GM20431 (cell line): ENCODE results near the gene PIP5KL1.

Experiments used
- in situ Hi-C: fragments of 300-500 bp; cut with MseI, MboI; formaldehyde crosslinking; loops from one replicate; pipeline ENCODE4 v1.15.0; 2020; ENCODE audit warnings: low sequenced_read_pairs; ENCODE audit not compliant: unreplicated experiment

PIP5KL1 gene

DNA sequence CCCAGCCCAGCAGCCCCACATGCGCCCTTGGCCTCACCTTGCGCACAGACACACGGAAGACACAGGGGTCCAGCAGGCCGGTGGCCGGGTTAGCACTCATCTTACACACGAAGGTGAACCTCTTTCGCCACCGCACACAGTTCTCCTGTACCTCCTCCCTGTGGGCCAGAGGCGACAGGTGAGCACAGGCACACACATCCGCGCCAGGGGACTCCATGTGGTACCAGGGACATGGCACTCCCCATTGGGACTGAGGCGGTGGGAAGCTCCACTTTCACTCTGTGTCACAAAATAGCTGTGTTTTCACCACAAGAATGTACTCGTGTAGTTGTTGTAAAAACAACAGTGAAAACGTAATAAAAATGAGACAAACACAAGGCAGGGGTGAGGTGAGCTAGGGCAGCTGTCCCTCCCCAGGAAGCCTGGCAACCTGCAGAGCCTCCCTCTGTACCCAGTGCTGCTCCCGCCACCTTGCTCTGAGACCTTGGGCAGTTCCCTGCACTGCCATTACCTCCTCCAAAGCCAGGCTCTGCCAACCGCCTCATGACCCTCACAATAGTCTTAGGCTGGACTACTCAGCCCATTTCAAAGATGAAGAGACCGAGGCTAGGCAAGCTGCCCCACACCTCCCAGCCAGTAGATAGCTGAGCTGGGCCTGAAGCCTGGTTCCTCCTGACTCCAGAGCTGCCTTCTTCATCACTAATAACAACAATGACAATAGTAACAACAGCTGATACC is 23.4 kb upstream of the PIP5KL1 start:
- in situ Hi-C loops = no loop called here

DNA sequence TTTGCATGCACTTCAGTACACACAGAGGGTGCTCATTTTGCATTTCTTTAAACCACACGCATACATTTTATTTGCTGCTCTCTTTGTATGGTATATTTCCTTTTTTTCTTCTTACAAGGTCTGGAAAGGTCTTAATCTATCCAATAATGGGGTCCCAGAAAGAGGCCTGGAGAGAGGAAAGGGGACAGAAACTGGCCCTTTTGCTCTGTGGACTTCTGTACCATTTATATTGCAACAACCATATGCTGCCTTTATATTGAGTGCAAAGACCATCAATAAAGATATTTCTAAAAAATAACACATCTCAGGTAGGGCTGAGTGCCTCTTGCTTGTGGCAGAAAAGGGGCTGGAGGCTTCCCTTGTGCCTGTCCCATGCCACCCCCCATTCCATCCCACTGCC is 22.6 kb upstream of the PIP5KL1 start:
- in situ Hi-C loops = no loop called here

DNA sequence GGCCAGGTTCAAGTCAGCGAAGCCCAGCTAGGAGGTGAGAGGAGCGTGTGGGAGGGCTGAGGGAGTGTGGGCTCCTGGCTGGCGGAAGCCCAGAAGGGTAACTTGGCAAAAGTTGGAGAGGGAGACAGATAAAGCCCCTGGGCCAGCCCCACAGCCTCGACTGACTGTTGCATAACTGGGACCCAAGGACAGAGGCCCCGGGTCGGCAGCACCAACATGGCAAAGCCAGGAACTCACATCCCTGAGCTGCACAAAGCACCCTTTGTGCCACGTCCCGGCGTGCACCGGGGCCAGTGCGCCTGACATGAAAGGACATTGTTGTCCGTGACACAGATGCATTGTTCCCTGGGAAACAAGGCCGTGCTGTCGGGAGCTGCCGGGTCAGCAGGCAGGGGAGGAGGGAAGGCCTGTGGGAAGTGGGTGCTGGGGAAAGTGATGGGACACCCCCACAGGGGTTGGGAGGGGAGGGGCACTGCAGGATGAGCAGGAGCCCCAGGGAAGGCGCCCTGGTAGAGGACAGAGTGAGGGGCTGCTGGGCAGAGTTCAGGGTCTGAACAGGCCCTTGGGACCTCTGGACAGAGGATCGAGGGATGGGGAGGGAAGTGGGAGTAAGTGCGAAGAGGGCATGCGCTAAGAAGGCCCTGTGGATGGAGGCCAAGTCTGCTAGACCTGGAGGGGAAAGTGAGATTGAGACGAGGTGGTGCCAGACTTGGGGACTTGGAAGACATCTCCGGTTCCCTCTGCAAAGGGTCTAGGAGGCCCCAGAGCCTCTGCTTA is 20.1 kb upstream of the PIP5KL1 start:
- in situ Hi-C loops = no loop called here

DNA sequence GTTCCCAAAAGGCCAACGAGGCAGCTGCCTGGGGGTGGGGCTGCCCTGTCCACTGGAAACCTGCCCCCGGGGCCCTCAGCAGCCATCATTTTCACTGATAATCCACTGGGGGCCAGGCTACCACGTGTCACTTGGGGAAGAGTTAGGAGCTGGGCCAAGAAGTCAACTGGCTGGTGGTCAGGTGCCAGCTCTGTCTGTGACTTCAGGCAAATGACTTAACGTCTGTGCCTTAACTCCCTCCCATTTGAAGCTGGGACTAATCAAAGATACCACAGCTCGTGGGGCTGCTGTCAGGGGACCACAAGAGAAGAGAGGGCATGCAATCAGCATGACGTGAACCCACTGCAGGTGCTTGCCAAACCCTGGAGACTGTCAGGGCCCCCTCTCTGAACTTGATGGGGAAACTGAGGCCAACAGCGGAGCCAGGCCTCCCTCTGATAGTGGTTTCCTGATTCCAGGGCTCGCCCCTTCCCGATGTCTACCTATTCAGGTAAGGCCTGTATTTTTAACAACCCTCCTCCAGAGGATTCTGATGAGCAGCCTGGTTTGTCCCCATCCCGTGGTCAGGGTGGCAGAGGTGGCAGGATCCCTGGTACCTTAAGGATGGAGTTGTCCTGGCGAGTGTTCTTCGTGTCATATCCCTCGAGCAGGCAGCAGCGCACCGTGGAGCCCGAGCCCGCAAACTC is 19.4 kb upstream of the PIP5KL1 start:
- in situ Hi-C loops = no loop called here

DNA sequence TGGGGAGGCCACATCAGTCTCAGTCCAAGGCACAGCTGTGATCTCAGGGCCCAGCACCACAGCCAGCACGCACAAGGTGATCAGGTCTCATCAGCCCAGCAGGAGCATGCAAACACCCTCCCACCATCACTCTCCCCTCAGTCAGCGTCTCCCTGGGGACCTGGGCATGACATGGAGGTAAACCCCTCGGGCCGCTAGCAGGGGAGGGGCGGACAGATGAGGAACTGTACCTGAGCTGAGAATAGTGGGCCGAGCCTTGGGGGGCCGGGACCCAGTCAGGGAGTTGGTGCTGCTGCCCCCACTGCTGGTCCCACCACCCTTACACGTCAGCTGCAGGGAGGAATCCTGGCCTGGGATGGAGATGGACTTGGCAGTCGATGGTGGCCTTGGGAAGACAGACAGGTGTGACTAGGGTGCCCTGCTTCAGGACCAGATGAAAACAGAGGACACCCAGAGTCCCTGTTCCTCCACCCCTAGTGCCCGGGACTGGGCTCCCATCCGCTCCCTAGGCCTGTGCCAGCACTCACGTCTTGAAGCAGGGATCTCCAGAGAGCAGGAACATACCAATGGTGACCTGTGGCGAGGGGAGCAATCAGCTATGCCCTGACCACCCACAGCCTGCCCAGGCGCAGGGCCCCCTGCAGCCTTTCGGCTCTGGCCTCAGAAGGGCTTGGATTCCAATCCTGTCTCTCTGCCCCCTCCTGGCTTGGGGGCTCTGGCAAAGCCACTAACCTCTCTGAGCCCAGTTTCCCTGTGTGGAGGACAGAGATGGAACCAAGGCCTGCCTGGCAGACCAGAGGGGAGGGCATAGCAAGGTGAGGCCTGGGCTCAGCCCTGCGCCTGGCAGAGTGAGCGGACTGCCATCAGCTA is 17.5 kb upstream of the PIP5KL1 start:
- in situ Hi-C loops = no loop called here

DNA sequence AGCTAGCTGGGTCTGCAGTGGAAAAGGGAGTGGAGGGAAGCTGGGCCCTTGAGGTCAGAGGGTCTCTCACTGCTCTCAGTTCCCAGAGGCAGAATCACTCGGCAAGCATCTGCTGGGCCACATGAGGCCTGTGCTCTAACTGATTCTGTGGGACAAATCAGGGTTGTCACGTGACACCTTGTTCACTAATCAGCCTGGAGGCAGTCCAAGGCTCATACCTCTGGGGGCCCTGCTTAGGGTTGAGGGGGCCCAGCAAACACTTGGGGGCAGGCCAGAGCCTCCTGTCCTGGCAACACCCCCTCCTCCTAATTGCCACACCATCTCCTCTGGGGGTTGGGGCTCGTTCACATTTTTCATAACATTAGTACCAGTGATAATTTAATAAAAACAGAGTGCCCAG is 16.2 kb upstream of the PIP5KL1 start:
- in situ Hi-C loops = no loop called here

DNA sequence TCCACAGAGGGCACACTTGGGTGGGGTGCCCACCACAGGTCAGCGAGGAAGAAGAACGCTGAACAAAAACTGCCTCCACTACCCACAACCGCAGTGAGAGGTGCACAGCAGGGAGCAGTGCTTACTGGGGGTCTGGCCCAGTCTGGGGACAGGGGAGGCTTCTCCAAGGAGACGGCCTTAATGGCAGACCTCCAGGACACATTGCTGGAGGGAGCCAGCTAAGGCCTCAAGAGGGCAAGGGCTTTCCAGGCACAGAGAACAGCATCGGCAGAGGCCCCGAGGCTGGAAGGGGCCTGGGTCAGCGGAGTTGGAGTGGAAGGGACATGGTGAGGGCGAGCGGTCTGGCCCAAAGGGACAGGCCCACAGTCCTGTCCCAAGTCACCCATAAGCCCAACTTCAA is 15.4 kb upstream of the PIP5KL1 start:
- in situ Hi-C loops = no loop called here

DNA sequence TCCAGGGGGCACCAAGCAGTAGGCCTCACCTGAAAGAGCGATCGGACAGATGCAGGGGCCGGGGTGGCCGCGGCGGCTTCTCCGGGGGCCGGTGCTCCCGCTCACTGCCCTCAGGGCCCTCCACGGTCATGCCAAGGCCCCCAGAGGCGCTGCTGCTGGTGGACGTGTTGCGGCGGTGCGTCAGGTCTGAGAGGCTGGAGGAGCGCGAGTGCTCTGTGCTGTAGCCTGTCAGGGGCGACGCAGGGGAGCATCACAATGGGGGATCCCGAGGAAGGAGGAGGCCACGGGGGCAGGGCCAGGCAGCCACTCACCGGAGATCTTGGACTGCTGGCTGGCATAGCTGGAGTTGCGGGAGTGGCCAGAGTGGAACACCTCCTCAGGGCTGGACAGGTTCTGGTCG is 14.8 kb upstream of the PIP5KL1 start:
- in situ Hi-C loops = no loop called here

DNA sequence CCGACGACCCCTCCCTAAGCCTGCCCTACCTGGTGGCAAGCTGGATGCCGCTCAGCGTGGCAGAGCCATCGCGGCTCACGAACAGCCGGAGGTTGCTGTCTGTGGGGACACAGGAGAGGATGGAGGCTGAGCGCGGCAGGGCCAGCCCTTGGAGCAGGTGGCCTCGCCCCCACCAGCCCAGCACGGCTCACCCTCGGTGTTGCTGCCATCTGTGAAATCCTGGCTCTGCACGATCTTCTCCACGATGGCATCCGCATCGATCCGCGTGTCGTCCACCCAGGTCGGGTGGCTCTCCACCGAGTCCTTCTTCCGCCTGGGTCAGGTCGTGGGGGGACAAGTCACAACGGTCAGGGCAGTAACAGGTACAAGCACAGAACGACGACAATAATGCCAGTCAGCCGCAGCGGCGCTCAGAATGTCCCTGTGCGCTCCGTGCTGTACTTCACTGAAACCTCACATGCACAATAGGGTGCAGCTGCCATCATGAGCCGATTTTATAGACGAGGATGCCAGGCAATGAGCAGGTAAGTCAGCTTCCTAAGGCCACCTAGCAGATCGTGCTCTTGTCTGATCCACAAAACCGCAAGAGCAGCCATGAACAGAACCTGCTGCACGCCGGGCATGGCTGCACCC is 14.1 kb upstream of the PIP5KL1 start:
- in situ Hi-C loops = loop anchor here (5.0 kb wide), 1 partner anchor 93 kb away; no protein-coding TSS in a partner anchor

DNA sequence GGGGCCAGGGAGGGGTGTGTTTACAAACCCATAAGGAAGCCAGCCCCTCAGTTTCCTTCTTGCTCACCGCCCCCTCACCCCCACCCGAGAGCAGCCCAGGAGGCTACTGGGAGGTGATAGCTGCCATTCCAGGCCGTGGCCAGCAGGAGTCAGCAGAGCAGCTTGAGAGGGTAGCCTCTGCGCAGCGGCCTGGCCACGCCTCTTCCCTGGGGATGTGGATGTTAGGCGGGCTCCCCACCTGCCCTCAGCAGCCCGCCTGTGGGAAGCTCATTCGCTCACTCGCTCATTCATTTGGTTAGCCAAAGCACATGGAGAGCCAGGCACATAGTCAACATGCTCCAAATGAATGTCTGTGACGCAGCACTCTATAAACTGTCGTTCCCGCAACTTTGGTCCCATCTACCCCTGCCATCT is 13.2 kb upstream of the PIP5KL1 start:
- in situ Hi-C loops = loop anchor here (5.0 kb wide), 1 partner anchor 94 kb away; no protein-coding TSS in a partner anchor

DNA sequence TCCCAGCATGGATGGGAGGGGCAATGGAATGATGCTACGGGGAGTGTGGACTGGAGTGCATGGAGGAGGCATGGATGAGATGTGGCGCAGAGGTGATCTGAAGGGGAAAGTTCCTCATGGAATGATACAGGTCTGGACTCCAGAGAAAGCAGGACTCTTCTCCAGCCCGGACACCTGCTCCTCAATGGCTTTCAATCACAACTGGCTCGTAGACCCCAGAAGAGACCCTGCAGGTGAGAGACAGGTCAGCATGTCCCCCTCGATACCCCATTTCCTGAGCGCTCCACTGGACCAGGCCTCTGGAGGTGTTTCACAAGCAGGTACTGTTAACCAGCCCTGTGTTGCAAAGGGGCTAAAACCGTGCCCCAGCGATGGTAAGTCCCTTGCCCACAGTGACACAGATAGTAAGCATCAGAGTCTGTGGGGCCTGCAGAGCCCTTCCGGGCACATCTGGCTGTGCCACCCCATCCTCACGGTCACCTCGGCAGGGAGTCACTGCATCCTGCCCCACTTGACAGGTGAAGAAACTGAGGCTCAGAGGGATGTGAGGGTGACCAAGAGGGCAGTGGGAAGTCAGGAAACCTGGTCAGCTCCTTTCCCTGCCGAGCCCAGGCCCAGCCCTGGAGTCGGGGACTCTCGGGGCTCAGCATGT is 12.6 kb upstream of the PIP5KL1 start:
- in situ Hi-C loops = loop anchor here (5.0 kb wide), 1 partner anchor 94 kb away; no protein-coding TSS in a partner anchor

DNA sequence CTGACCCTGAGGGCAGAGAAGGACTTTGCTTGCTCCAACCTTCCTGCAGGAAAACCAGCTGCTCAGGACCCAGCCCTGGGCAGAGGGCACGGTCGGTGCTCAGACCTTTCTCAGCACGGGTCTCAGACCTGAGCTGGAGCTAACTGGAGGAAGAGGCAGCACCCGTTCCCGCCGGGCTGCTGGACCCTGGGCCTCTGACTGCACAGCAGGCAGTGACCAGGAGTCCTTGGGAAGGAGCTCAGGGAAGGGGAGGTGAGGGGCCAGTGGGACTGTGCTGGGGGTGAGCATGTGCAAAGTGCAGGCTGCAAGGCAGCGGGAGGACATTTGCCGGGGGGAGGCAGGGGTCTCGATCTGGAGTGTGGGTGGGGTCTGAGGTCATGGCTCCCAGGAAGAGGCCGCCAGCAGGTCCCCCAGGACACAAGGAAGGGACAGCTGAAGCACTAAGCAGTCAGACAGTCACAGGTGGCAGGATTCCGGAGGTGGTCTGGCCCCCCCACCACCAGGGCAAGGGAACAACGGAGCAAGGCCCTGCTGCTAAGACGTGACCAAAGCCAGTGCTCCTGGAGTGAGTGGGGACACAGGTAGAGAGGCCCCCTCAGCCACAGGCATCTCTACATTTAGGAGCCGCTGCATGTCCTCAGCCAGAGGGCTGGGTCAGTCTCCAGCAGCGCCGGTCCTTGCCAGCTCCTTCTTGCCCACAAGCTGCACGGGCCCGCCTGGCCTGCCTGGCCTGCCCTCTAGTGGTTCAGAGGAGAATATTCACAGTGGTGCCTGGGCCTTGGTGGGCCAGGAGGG is 11.8 kb upstream of the PIP5KL1 start:
- in situ Hi-C loops = loop anchor here (5.0 kb wide), 1 partner anchor 95 kb away; no protein-coding TSS in a partner anchor

DNA sequence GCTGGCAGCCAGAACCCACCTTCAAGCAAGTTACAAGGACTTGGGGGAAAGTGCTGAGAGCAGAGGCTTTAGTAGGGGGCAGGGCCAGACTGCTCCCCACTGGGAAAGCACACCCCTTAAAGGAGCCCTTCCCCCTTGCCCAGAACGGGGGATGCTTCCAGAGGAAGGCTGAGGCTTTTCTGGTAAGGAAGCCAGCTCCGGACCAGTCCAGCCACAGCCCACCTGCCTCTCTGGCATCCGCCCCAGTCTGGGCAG is 11.3 kb upstream of the PIP5KL1 start:
- in situ Hi-C loops = loop anchor here (5.0 kb wide), 1 partner anchor 95 kb away; no protein-coding TSS in a partner anchor

DNA sequence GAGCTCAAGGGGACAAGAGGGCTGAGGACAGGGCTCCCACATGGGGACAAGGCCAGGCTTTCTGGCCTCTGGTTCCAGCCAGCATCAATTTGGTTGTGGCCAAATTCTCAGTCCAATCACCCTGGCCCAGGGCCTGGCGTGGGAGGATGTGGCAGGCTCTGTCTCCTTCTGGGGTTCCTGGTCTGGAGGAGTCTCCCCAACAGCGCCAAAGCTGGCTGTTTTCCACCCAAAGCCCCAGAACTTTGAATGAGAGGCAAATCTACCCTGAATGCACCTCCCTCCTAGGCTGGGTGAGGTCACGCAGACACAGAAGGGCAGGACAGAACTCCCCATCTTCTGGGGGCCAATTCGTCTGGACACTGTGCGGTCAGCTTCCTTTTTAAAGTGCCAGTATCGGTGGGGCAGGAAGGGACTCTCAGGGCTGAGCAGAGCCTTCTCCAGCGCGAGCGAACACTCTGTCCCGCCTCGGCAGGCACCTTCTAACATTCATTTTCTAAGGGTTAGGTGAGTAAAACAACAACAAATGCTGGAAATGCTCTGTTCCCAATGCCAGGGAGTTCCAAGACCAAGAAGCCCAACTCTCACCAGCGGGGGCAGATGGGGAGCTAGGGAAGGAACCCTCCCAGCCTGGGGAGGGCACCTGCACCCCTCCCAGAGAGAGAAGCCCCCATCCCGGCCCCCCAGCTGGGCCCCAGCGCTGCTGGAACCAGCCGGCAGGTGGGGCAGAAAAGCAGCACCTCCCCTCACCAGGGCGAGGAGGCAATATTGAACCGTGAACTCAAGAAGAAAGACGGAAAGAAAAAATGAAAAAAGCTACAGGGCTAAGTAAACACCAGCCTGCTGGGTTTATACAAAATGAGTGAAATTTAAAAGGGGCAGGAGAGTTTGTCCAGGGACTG is 10.7 kb upstream of the PIP5KL1 start:
- in situ Hi-C loops = loop anchor here (5.0 kb wide), 1 partner anchor 96 kb away; no protein-coding TSS in a partner anchor

DNA sequence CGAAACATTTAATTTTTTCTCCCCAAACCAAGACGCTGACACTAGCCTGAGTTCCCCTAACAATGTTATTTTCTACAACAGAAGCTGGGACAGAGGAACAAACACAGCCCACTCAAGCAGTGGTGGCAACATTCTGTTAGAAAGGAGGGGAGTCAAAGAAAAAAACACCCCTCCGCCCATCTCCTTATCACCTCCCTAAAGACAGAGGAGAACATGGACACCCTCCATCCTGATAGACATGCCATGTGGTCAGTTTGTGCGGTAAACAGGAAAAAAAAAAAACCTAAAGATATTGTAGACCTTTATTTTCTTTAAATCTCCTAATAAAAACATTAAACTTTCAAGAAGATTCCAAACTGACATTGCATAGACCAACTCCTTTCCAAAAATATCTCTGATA is 10.0 kb upstream of the PIP5KL1 start:
- in situ Hi-C loops = loop anchor here (5.0 kb wide), 1 partner anchor 97 kb away; no protein-coding TSS in a partner anchor

DNA sequence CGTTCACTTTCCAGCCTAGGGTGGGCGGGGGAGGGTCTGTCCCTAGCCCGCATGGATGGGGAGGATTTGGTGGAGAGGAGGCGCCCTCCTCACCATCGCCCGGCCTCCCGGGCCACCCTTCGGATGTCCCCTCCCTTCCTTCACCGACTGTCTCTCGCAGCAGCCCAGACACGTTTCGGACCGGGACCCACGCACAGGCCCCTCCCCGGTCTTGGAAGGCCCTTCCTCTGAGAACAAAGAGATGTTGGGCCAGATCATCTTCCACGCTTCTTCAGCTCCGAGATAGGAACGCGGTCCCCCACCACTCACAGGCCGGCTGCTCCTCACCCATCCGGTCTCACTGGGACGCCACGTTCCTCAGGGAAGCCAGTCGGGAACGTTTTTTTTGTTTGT is 7.7 kb upstream of the PIP5KL1 start:
- in situ Hi-C loops = no loop called here
